ENCODE results near the gene N4BP2L2.

Gene N4BP2L2

DNA sequence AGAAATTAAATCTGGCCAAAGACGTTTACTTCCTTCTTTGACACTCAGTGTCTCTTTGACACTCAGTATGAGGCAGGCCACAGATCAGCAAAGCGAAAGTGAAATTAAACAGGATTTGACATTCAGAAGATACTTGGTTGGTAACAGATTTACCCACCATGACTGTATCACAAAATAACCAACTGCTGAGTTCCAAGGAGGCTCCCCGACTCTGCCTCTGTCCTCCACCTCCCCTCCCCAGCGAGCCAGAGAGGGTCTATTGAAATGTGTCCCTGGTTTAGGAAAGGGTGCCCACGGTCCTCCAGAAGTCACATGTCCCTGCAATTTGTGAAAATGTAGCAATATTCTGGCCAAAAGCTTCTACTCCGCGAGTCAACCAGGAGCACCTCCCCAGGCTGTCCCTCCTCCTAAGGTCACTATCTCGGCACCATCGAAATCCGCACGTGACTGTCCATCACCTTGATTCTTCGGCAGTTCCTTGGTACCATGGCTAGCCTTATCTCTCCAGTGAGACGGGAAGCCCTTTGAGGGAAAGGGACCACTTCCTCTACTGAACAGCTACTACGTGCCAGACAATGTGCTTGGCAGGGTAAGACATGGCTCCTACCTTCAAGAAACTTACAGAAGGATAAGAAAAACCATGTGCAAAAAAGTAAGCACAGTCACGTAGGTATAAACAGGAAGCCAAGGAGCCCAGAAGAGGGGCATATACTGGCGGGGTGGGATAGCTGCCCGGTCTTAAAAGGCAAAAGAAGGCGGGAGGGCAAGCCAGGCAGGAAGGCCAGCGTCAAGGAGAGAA, 112.2 kb downstream of the N4BP2L2 start:
- DNase-seq (ENCODE audit: low read depth) = peak; percentile 22

GRCh38 chr13:32425158-32425557, 113.4 kb downstream of the N4BP2L2 start:
- no peak for DNase-seq (ENCODE audit: low read depth)

DNA sequence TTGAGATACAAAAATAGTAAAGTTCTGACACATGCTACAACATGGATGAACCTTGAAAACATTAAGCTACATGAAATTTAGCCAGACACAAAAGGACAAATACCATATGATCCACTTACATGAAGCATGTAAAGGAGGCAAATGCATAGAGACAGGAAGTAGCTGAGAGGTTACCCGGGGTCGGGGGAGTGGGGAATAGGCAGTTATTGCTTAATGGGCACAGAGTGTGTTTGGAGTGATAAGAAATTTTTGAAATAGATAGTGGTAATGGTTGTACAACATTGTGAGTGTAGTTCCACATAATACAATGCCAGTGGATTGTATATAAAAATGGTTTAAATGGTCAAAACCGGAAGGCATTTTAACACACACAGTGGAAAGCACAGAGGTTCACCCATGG, 115.0 kb downstream of the N4BP2L2 start:
- no peak for DNase-seq (ENCODE audit: low read depth)

DNA sequence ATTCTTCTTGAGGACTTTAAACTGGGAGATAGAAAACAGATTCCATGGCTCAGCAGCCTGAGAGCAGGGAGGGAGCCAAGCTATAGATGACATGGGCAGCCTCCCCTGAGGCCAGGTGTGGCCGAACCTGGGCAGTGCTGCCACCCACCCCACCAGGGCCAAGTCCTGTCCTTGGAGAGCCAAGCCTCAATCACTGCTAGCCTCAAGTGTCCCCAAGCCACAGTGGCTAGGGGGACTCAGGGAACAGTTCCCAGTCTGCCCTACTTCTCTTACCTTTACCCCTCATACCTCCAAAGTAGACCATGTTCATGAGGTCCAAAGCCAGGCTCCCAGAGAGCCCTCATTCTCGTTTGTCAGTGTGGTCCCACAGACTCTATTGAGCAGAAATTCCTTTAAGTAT, 118.7 kb downstream of the N4BP2L2 start:
- no peak for DNase-seq (ENCODE audit: low read depth)

DNA sequence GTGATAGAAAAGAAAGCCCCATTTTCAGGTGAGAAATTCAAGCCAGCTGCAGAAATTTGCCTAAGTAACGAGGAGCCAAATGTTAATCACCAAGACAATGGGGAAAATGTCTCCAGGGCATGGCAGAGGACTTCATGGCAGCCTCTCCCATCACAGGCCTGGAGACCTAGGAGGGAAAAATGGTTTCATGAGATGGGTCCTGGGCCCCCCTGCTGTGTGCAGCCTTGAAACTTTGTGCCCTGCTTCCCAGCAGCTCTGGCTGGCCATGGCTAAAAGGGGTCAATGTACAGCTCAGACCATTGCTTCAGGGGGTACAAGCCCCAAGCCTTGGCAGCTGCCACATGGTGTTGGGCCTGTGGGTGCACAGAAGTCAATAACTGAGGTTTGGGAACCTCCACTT, 120.6 kb downstream of the N4BP2L2 start:
- no peak for DNase-seq (ENCODE audit: low read depth)

DNA sequence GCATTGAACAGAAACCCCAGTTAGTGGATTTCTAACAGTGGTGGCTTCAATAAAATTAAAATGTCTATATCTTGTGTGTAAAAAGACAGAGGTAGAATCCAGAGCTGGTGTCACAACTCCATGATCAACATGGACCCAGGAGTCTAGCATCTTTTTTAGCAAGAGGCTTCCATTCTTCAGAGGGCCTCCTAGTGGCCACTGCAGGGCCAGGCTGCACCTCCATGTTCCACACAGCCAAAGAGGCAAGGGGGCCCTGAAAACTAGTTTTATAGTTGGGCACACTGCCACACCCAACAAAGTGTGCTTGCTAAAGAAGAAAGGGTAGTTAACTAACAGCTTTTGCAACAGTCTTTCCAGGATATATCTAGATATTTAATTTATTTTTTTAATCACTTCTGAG, 123.6 kb downstream of the N4BP2L2 start:
- DNase-seq (ENCODE audit: low read depth) = no peak

- no peak for DNase-seq (ENCODE audit: low read depth)
Observed at GRCh38 chr13:32414580-32414979, 124.0 kb downstream of the N4BP2L2 start.

- no peak for DNase-seq (ENCODE audit: low read depth)
Observed at GRCh38 chr13:32413284-32413683, 125.3 kb downstream of the N4BP2L2 start.

GRCh38 chr13:32409561-32410421, 128.8 kb downstream of the N4BP2L2 start:
- no peak for DNase-seq (ENCODE audit: low read depth)

DNA sequence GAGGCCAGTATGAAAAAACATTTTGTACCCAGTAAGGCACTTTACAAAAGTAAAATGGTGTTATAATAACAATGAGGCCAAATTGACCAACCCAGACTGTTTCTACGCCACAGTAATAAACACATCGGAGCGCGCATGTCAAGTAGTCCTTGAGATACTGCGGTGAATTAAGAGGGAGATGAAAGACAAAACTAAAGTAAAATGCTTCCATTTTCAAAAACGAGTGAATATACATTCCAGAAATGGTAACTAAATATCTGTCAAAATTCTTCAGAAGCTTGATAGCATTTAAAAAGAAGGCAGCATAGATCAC, 129.6 kb downstream of the N4BP2L2 start:
- no peak for DNase-seq (ENCODE audit: low read depth)

DNA sequence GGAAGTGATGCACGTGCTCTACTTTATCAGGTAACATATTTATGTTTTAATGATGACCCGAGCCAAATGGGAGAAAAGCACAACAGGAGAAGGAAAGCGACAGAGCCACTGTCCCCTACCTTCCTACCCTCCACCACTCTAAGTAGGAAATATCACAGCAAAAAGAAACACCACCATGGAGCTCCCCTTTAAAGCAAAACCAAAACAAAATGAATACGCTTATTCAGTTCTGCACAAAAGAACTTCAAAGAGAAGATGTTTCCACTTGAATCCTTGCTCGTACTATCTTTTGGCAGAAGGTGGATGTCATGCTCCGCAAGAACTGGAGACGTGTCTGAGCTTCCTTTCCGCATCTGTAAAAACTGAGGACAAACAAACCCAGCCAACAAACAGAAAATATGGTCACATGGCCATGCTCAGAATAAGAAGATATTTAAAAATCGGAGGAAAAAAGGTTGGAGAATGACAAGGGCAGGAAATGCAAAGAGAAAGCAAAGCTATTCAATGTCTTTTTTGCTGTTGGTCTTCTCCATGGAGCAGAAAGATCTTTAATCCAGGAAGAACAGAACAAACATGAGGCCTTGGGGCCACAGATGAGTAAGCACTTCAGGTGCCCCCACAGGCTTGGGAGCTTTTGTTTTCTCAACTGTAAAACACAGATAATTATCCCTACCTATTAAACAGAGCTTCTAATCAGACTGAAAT, 130.1 kb downstream of the N4BP2L2 start:
- DNase-seq (ENCODE audit: low read depth) = no peak

- DNase-seq (ENCODE audit: low read depth) = no peak
Observed at GRCh38 chr13:32407854-32408253, 130.7 kb downstream of the N4BP2L2 start.

- no peak for DNase-seq (ENCODE audit: low read depth)
Observed at GRCh38 chr13:32403108-32403507, 135.5 kb downstream of the N4BP2L2 start.

DNA sequence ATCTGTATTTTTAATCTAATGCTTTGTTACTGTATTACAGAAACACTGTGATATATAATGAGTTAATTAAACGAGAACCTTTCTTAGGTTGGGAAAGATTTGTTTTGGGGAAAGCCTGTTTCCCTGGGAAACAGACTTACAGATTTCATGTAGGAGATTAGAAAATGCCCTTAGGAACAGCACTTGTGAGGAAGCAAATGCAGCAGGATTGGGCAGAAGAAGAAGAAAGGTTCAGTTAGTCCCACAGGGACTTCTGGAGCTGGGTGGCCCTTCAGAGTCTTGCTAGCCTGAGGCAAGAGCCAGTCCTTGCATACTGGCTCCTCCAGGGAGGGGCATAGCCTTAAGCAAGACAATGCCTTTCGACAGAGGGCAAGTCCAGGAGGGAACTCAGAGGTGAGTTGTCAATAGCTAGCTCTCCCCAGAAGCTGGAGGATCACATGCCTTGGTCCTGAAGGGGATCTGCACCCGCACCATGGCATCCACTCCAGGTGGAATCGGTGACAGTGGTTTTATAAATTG, 147.4 kb downstream of the N4BP2L2 start:
- no peak for DNase-seq (ENCODE audit: low read depth)

DNA sequence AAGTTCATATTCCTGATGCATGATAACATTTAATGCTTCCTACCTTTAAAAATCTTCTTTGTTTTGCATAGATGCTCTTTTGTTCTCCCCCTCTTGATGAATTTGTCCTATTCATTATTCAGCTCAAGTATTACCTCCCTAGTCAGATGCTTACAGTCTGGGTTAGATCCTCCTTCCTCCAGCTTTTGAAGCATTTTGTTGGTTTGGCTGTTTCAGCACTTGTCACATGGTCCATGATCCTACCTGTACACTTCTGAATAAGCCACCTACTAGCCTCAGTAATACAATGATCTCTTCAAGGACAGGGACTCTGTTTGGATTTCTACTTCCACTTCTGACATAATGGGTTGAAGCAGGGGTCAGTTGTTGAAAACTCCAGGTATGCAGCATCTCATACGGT, 148.1 kb downstream of the N4BP2L2 start:
- no peak for DNase-seq (ENCODE audit: low read depth)

DNA sequence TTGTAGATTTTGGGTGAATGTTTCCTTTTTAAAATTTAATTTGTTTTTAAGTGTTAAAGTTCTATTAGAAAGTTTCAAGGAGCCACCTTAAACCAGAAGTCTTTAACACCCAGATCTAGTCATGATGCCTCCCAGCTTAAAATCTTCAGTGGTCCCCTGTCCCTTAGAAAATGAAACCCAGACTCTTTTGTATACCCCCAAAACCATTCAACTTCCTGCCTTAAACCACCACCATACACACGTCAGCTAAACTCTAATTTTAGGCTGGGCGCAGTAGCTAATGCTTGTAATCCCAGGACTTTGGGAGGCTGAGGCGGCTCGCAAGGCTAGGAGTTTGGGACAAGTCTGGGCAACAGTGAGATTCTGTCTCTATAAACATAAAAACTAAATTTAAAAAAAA, 148.5 kb downstream of the N4BP2L2 start:
- DNase-seq (ENCODE audit: low read depth) = no peak

- DNase-seq (ENCODE audit: low read depth) = no peak
Observed at GRCh38 chr13:32385410-32385809, 153.2 kb downstream of the N4BP2L2 start.

DNA sequence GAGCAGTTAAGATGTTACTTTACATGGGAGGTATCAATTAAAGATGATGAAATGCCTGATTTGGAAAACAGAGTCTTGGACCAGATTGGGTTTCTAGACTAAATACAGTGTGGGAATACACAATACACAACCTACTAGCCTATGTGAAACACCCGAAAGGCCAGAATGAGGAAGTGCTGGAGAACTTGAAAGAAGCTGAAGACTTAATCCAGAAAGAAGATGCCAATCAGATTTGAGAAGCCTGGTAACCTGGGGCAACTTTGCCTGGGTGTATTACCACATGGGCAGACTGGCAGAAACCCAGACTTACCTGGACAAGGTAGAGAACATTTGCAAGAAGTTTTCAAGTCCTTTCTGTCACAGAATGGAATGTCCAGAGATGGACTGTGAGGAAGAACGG, 153.9 kb downstream of the N4BP2L2 start:
- no peak for DNase-seq (ENCODE audit: low read depth)

DNA sequence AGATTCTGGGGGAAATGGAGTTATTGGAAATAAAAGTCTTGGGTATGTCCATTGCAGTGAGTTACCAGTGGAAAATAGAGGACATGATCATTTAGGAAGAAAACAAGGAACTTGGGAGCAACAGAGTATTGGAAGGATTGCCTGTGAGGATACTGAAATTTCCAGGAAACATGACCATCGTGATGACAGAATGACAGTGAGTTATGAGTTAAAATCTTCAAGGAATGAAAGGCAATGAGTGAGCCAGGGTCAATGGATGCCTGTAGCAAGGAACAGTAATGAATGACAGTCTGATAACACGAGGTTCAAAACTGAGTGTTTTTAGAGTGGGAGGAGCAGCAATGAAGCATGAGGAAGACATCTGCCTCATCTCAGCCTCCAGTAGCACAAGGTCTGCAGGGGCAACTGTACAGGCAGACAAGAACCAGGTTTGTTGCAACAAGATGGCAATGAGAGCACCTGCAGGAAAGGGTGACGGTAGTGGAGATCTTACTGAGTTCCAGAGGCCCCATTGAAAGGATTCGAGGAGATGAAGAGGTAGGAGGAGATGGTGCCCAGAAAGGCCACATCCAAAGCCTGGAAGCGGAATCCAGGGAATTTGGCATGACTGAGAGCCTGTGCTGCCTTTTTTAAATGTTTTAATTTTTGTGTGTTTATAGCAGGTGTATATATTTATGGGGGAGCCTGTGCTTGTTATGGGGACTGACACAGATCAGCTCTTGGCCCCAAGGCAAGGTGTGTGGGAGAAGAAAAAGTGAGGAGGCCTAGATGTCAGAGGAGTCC, 154.6 kb downstream of the N4BP2L2 start:
- no peak for DNase-seq (ENCODE audit: low read depth)
